Measurements from ENCODE around the gene NPAS2.

DNA sequence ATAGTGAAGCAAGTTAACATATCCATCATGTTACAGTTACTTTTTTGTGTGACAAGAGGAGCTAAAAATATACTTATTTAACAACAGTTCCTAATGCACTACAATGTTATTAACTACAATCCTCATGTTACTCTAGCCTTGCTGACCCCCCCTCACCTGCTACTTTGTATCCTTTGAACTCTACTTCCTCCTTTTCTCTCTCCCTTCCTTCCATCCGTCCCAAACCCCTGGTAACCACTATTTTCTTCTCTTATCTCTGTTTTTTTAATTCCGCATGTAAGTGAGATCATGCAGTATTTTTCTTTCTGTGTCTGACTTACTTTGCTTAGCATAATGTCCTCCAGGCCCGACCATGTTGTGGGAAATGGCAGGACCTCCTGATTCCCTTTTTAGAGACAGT lies 59.4 kb downstream of the NPAS2 start:
- TF ChIP-seq, protein P1, sequence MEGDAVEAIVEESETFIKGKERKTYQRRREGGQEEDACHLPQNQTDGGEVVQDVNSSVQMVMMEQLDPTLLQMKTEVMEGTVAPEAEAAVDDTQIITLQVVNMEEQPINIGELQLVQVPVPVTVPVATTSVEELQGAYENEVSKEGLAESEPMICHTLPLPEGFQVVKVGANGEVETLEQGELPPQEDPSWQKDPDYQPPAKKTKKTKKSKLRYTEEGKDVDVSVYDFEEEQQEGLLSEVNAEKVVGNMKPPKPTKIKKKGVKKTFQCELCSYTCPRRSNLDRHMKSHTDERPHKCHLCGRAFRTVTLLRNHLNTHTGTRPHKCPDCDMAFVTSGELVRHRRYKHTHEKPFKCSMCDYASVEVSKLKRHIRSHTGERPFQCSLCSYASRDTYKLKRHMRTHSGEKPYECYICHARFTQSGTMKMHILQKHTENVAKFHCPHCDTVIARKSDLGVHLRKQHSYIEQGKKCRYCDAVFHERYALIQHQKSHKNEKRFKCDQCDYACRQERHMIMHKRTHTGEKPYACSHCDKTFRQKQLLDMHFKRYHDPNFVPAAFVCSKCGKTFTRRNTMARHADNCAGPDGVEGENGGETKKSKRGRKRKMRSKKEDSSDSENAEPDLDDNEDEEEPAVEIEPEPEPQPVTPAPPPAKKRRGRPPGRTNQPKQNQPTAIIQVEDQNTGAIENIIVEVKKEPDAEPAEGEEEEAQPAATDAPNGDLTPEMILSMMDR (IDR thresholded peaks at IDR 0.05): no peak
- no peak for TF ChIP-seq POLR2A (IDR thresholded peaks at IDR 0.05)

Data from adrenal gland (tissue), 5 donors.